T47D (cell line): ENCODE measurements around the gene CD83.

Source experiments
- DNase-seq, 2 experiments: peaks; one replicate each; pipeline versions ENCODE4 v3.0.0 to v3.0.0-alpha.2; 2011 to 2012; ENCODE audit warnings: low read depth in 1 of 2, low spot score in 1 of 2
- JUND ChIP-seq: IDR thresholded peaks from 2 replicates; pipeline ENCODE4 v1.6.1; 2012; ENCODE audit warnings: low read depth
- in situ Hi-C: cut with HindIII; loops from 2 replicates; pipeline ENCODE4 v1.10.0; 2016; ENCODE audit warnings: low sequenced_read_pairs, low pct_unique_long_range_greater_than_20kb

The CD83 gene

GRCh38 chr6:14119784-14120183 lies 2.2 kb downstream of the CD83 start:
- no peak for TF ChIP-seq JUND
- DNase-seq = no peak
- in situ Hi-C loops = no loop called here

DNA sequence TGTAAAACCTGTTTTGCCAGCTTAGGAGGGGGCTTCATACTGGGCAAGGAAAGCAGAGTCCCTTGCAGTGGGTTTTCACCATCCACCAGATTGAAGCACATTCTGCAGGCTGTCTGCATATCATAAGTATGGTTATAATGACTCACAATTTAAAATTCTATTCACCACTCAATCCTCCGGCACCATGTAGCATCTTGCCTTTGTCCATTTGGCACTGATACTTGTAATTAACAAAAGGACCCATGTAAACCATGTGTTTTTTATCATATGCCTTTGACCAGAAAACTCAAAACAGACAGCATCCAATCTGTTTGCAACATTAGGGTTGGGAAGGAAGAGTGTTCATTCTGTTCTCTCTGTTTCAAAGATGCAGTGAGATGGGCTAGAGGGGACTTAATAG lies 3.0 kb downstream of the CD83 start:
- no peak for DNase-seq
- TF ChIP-seq JUND = no peak
- in situ Hi-C loops = no loop called here

GRCh38 chr6:14121936-14122344 lies 4.4 kb downstream of the CD83 start:
- in situ Hi-C loops = no loop called here
- TF ChIP-seq JUND = no peak
- DNase-seq = no peak

DNA sequence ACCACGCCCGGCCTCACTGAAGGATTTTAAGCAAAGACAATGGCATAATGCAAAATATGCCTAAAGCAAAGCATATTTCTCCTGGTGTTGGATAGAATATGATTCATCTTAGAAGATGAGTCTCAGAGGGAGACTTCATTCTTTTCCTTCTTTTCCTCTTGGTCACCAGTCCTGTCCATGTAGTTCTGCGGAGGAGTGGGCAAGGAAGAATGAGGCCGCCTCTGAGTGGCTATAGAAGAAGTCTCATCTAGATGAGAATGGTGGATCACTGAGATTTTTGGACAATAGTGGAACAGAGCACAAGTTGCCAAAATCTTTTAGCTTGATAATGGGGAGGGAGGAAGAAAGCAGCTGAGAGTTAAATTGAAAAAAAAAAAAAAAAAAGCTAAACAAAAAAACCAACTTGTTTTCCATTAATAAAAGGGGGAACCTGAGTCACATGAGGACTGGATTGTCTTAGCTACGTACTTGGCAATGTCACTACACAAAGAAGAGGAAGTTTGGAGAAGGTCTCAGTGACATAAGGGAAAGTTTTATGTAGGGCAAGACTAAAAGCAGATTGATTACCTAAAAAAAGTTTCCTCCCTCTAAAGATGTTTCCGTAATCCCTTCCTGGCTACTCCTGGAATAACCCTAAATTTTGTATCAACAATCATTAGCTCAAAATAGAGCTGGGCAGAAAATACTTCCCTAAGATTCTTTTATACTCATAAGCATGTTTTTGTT lies 6.0 kb downstream of the CD83 start:
- in situ Hi-C loops = no loop called here
- DNase-seq = no peak
- TF ChIP-seq JUND = no peak

GRCh38 chr6:14125346-14125745 lies 7.8 kb downstream of the CD83 start:
- in situ Hi-C loops = no loop called here
- TF ChIP-seq JUND = no peak
- no peak for DNase-seq

- DNase-seq = no peak
- TF ChIP-seq JUND = no peak
- in situ Hi-C loops = no loop called here
Measured at GRCh38 chr6:14126191-14126590, 8.6 kb downstream of the CD83 start.

DNA sequence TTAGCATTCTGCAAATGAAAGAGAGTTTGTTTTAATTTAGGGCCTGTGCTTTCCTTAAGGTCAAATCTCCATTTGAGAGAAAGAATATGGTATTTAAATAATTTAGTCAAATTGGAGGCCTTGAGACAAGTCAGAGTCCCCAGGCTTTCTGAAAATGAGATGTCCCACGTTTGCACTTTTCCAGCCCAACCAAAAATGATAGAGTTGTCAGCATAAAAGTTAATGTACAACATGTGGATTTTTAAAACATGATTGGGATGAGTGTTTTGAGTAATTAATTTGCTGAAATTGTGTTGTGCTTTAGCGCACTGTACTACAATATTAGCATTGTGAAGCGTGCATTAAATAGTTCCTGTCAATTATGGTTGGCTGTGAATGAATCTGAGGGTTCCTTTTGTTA lies 10.0 kb downstream of the CD83 start:
- no peak for DNase-seq
- in situ Hi-C loops = no loop called here
- no peak for TF ChIP-seq JUND

GRCh38 chr6:14128012-14128411 lies 10.4 kb downstream of the CD83 start:
- no peak for TF ChIP-seq JUND
- in situ Hi-C loops = no loop called here
- DNase-seq = no peak

DNA sequence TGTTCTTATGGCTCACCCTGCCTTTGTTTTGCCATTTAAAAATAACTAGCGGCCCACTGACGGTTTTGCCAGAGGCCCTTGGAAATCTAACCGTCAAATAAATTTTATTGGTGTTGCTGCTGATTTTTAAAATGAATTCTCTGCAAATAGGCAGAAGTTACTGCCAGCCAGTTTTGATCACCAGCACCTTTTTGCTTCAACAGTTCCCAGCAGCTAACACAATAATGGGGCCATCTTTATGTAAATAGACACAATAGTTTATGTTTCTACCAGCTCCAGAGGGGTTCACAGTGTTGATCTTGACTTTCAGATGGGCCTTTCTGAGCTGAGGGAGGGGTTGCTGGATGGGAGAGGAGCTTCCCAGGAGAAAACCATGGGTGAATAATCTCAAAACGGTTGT lies 11.2 kb downstream of the CD83 start:
- DNase-seq = no peak
- no peak for TF ChIP-seq JUND
- in situ Hi-C loops = no loop called here

DNA sequence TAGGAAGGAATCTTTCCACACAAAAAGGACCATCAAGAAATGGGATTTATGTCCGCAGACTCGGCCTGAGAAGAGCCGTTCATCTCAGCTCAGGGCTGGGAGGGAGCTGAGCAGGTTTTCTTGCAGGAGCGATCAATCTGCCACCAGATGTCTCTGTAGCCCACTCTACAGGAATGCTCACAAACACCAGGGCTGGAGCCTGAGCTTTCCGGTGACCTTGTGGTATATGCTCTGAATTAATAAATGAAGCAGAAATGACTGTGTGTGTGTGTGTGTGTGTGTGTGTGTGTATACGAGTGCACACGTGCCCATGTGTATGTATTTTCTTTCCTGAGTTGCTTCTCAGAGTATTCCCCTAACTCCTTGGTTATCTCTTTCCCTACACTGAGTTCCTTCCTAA lies 12.0 kb downstream of the CD83 start:
- peak; percentile 46 to 75 for DNase-seq
- in situ Hi-C loops = no loop called here
- TF ChIP-seq JUND = no peak

GRCh38 chr6:14130435-14131075 lies 13.0 kb downstream of the CD83 start:
- in situ Hi-C loops = no loop called here
- TF ChIP-seq JUND = no peak
- DNase-seq = no peak

DNA sequence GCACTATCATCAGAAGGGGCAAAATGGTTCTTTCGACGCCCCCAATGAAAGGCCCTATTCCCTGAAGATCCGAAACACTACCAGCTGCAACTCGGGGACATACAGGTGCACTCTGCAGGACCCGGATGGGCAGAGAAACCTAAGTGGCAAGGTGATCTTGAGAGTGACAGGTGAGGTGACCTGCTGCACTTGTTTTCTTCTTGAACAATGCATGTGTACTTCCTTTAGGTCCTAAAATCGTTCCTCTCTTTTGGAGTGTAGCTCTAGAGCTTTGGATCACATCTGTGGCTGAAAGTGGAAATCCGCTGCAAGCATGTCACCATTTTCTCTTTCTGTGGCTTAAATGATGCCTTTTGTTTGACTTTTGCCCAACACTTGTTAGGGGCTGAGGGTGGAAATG lies 14.0 kb downstream of the CD83 start:
- TF ChIP-seq JUND = no peak
- in situ Hi-C loops = no loop called here
- no peak for DNase-seq

GRCh38 chr6:14132244-14132920 lies 14.8 kb downstream of the CD83 start:
- no peak for DNase-seq
- no peak for TF ChIP-seq JUND
- in situ Hi-C loops = no loop called here
